Measurements from ENCODE around the gene CMTM5. TPM values are rescaled to one million over a fixed set of nuclear protein-coding genes. Genes with fewer than 3 reads are reported as not detected.

Gene CMTM5
- total RNA-seq, 1 experiment from 2014 or later = 0.24 TPM

GRCh38 chr14:23414254-23414653, 37.4 kb downstream of the CMTM5 start (continued):
- no peak for TF ChIP-seq FOXP4 (CRISPR knock-in tag; IDR thresholded peaks at IDR 0.05)

GRCh38 chr14:23414906-23415820, 38.3 kb downstream of the CMTM5 start:
- H3K27ac Mint-ChIP-seq = no peak overlapping the region
- POLR2A ChIA-PET = no interaction called here
- peaks cover 19% of the 10 kb centered on the region for H3K27me3 Mint-ChIP-seq (ENCODE audit: low read depth)
- no peak overlapping the region for H3K4me3 Mint-ChIP-seq
- no peaks in the 10 kb centered on the region for H3K9me3 Mint-ChIP-seq
- ATAC-seq (no peak), DNase-seq (ENCODE audit: low spot score) (no peak)
- no peaks in the 10 kb centered on the region for H3K36me3 Mint-ChIP-seq
- no peak for TF ChIP-seq ZNF281 (CRISPR knock-in tag; IDR thresholded peaks at IDR 0.05)
- TF ChIP-seq CTCF (IDR thresholded peaks at IDR 0.05) = no peak
- TF ChIP-seq NFYB (CRISPR knock-in tag; conservative IDR thresholded peaks at IDR 0.05; ENCODE audit: low read depth) = no peak
- TF ChIP-seq TCF7 (CRISPR knock-in tag; IDR thresholded peaks at IDR 0.05; ENCODE audit: low read depth) = no peak
- no peak for TF ChIP-seq GRHL2 (CRISPR knock-in tag; IDR thresholded peaks at IDR 0.05; ENCODE audit: insufficient replicate concordance, severe bottlenecking)
- no peak for TF ChIP-seq MAX (CRISPR knock-in tag; IDR thresholded peaks at IDR 0.05)
- TF ChIP-seq RELA (CRISPR knock-in tag; IDR thresholded peaks at IDR 0.05; ENCODE audit: borderline replicate concordance) = no peak
- TF ChIP-seq RORB (CRISPR knock-in tag; IDR thresholded peaks at IDR 0.05) = no peak
- TF ChIP-seq ZNF671 (CRISPR knock-in tag; IDR thresholded peaks at IDR 0.05) = no peak
- TF ChIP-seq MLX (CRISPR knock-in tag; IDR thresholded peaks at IDR 0.05) = no peak
- TF ChIP-seq ESRRA (CRISPR knock-in tag; IDR thresholded peaks at IDR 0.05; ENCODE audit: borderline replicate concordance) = no peak
- TF ChIP-seq ZSCAN18 (CRISPR knock-in tag; IDR thresholded peaks at IDR 0.05) = no peak
- TF ChIP-seq SOX15 (CRISPR knock-in tag; IDR thresholded peaks at IDR 0.05) = no peak
- no peaks in the 10 kb centered on the region for H3K4me1 Mint-ChIP-seq
- CTCF ChIA-PET = interaction anchor here (1.1 to 3.2 kb wide), 4 partner anchors 19 to 42 kb away, joined by 3 to 9 read pairs (median 6); no protein-coding TSS in a partner anchor

Data from WTC11 (cell line).